ENCODE results near the gene PHF5A.

GRCh38 chr22:41478891-41479521 is 10.5 kb upstream of the PHF5A start:
- TF ChIP-seq, protein P1, sequence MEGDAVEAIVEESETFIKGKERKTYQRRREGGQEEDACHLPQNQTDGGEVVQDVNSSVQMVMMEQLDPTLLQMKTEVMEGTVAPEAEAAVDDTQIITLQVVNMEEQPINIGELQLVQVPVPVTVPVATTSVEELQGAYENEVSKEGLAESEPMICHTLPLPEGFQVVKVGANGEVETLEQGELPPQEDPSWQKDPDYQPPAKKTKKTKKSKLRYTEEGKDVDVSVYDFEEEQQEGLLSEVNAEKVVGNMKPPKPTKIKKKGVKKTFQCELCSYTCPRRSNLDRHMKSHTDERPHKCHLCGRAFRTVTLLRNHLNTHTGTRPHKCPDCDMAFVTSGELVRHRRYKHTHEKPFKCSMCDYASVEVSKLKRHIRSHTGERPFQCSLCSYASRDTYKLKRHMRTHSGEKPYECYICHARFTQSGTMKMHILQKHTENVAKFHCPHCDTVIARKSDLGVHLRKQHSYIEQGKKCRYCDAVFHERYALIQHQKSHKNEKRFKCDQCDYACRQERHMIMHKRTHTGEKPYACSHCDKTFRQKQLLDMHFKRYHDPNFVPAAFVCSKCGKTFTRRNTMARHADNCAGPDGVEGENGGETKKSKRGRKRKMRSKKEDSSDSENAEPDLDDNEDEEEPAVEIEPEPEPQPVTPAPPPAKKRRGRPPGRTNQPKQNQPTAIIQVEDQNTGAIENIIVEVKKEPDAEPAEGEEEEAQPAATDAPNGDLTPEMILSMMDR (conservative IDR thresholded peaks at IDR 0.05 in 1 of 2, IDR thresholded peaks at IDR 0.05 in 1 of 2; ENCODE audit: extremely low read depth in 1 of 2, insufficient read depth in 1 of 2, low read depth in 1 of 2, low read length in 2 of 2): no peak
- no peak for TF ChIP-seq EZH2 (IDR thresholded peaks at IDR 0.05; ENCODE audit: borderline replicate concordance, low read length)

All from mammary epithelial cell (primary cell).